HEK293T (cell line): ENCODE data around the gene KBTBD7.

Experiments
- ARNT ChIP-seq: fragments of 450-650 bp; IDR thresholded peaks from 2 replicates; pipeline ENCODE4 v1.6.1; 2017; ENCODE audit warnings: mild to moderate bottlenecking
- FOXM1 ChIP-seq: fragments of 450-650 bp; IDR thresholded peaks from 2 replicates; pipeline ENCODE4 v1.6.1; 2017; ENCODE audit warnings: mild to moderate bottlenecking, borderline replicate concordance
- HDGF ChIP-seq: fragments of 450-650 bp; IDR thresholded peaks from 2 replicates; pipeline ENCODE4 v1.6.1; 2017; ENCODE audit warnings: antibody characterized with exemption, borderline replicate concordance
- LEF1 ChIP-seq: fragments of 450-650 bp; IDR thresholded peaks from 2 replicates; pipeline ENCODE4 v1.6.1; 2017; ENCODE audit warnings: mild to moderate bottlenecking, borderline replicate concordance

- no peak for TF ChIP-seq ARNT
- no peak for TF ChIP-seq FOXM1
- TF ChIP-seq LEF1, result no peak
- TF ChIP-seq HDGF, result no peak
Observed at GRCh38 chr13:41229356-41229755, 35.0 kb upstream of the KBTBD7 start.
